ENCODE data around the gene ALDH1A2.

- TF ChIP-seq ZNF19 (tag by site-specific recombination; IDR thresholded peaks at IDR 0.05; ENCODE audit: low read depth) = no peak
- TF ChIP-seq ZNF112 (tag by site-specific recombination; IDR thresholded peaks at IDR 0.05) = no peak
- no peak for TF ChIP-seq SP2 (tag by site-specific recombination; IDR thresholded peaks at IDR 0.05)
- no peak for TF ChIP-seq CTCF (tag by site-specific recombination; IDR thresholded peaks at IDR 0.05)
- TF ChIP-seq ZNF629 (tag by site-specific recombination; IDR thresholded peaks at IDR 0.05) = no peak
Observed at GRCh38 chr15:57923306-57923705, 142.2 kb downstream of the ALDH1A2 start.
